GM12873 (cell line): ENCODE measurements around the gene KLHL5.

Source experiments
- CTCF ChIP-seq: IDR thresholded peaks from 2 replicates; pipeline ENCODE4 v1.5.1; 2012; ENCODE audit warnings: low read depth, mild to moderate bottlenecking, moderate library complexity, low read length, control low read depth; ENCODE audit not compliant: insufficient read depth; ENCODE audit errors: missing control alignments

Gene KLHL5

DNA sequence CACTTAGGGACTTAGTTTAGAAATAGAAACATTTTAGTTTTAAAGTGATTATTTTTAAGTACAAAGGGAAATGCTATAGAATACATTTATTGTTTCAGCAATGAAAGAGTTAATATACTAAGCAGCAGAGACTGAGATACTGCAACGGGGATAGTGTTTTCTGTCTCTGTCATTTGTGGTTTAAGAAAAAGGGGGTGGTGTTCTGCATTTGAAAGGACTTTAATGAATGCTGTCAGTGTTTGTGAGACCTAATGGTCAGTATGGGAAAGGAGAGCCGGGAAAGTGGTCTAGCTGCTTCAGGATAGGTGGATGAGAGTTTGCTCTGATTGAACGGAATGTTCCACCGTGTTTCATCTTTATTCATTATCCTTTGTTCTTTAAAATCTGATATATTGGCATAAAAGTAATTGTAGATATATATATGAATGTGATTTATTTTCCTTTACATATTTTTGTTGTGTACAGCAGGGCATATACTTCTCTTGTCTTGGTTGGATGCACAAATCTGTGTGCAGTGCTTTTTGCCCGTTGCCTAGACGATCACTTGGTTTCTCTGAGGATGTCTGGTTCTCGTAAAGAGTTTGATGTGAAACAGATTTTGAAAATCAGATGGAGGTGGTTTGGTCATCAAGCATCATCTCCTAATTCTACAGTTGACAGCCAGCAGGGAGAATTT, at the start of gene KLHL5:
Gene KLHL5 (plus strand): TSS at position 139 of the 676 bp plus-strand sequence. CDS start 421 bp downstream, at position 560.
- no peak for TF ChIP-seq CTCF

- no peak for TF ChIP-seq CTCF
Measured at GRCh38 chr4:39014028-39014427, 48.0 kb upstream of the KLHL5 start.

DNA sequence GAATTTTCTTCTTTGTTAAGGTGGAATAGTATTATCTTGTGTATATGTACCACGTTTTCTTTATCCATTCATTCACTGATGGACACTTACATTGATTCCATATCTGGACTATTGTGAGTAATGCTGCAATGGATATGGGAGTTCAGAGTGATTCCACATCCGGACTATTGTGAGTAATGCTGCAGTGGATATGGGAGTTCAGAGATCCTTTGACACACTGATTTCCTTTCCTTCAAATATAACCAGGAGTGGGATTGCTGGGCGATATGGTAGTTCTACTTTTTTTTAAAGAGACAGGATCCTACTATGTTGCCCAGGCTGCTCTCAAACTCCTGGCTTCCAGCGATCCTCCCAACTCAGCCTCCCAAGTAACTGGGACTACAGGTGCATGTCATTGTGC, 41.9 kb upstream of the KLHL5 start:
- no peak for TF ChIP-seq CTCF

- no peak for TF ChIP-seq CTCF
Measured at GRCh38 chr4:39021631-39022030, 40.4 kb upstream of the KLHL5 start.

GRCh38 chr4:39022241-39022640, 39.8 kb upstream of the KLHL5 start:
- TF ChIP-seq CTCF, result no peak

DNA sequence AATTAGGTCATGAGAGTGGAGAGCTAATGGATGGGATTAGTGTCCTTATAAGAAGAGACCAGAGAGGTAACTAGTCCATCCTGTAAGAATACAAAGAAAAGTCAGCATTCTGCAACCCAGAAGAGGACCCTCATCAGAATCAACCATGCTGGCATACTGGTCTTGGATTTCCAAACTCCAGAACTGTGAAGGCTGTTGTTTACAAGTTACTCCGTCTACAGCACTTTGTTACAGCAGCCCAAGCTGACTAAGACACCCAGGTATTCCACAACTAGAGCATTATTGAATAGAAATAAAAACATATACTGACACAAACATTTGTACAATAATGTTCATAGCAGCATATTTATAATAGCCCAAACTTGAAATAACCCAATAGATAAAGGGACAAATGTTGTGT, 39.0 kb upstream of the KLHL5 start:
- no peak for TF ChIP-seq CTCF

DNA sequence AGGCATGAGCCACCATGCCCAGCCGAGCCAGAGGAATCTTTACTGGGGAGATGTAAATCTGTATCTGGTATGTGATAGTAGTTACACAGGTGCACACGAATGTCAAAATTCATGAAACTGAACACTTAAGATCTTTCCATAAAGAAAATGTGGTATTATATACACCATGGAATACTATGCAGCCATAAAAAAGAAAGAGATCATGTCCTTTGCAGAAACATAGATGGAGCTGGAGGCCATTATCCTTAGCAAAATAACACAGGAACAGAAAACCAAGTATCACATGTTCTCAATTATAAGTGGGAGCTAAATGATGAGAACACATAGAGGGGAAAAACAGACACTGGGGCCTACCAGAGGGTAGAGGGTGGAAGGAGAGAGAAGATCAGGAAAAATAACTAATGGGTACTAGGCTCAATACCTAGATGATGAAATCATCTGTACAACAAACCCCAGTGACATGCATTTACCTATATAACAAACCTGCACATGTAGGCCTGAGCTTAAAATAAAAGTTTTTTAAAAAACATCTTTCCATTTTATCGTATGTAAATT, 37.6 kb upstream of the KLHL5 start:
- TF ChIP-seq CTCF, result no peak
